LNCaP clone FGC (cell line): Measurements from ENCODE around the gene ZNF287.

Experiments
- DNase-seq: peaks from one replicate; pipeline ENCODE4 v3.0.0-alpha.2; 2011; ENCODE audit warnings: low read depth
- H3K4me3 ChIP-seq: 2 replicates; pipeline ENCODE4 v1.5.1; 2011; ENCODE audit warnings: mild to moderate bottlenecking, low read depth, low read length, control low read depth
- CTCF ChIP-seq: IDR thresholded peaks from 2 replicates; pipeline ENCODE4 v1.5.1; 2012; ENCODE audit warnings: mild to moderate bottlenecking; ENCODE audit not compliant: control insufficient read depth, insufficient read depth; ENCODE audit errors: extremely low read depth

ZNF287 gene

GRCh38 chr17:16506188-16506587, 62.8 kb downstream of the ZNF287 start:
- no peak for TF ChIP-seq CTCF
- no peak overlapping the region for H3K4me3 ChIP-seq
- no peak for DNase-seq

GRCh38 chr17:16504984-16505383, 64.0 kb downstream of the ZNF287 start:
- no peak for TF ChIP-seq CTCF
- H3K4me3 ChIP-seq: no peak overlapping the region
- DNase-seq: no peak
